ENCODE results near the gene ETS1.

DNA sequence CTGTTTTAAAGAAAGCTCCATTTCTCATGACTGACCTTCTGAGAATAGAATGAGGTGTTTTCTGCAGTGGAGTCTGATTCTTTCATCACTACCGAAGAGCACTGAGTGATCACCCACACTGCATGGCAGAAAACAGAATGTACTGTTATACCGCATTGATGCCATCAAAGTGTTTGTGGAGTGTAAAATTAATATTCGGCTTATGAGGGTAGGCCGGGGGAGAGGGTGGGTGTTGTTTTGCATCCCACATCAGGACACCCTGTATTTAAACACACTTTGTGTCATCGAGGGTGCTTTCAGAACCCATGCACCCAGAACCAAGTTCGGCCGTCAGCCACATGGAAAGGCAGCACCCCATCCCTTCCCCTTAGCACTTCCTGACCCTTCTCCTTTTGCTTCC lies 41.3 kb upstream of the ETS1 start:
- TF ChIP-seq, protein P1, sequence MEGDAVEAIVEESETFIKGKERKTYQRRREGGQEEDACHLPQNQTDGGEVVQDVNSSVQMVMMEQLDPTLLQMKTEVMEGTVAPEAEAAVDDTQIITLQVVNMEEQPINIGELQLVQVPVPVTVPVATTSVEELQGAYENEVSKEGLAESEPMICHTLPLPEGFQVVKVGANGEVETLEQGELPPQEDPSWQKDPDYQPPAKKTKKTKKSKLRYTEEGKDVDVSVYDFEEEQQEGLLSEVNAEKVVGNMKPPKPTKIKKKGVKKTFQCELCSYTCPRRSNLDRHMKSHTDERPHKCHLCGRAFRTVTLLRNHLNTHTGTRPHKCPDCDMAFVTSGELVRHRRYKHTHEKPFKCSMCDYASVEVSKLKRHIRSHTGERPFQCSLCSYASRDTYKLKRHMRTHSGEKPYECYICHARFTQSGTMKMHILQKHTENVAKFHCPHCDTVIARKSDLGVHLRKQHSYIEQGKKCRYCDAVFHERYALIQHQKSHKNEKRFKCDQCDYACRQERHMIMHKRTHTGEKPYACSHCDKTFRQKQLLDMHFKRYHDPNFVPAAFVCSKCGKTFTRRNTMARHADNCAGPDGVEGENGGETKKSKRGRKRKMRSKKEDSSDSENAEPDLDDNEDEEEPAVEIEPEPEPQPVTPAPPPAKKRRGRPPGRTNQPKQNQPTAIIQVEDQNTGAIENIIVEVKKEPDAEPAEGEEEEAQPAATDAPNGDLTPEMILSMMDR (IDR thresholded peaks at IDR 0.05; ENCODE audit: poor library complexity), result no peak
- TF ChIP-seq EZH2 (IDR thresholded peaks at IDR 0.05; ENCODE audit: borderline replicate concordance) (no peak), EZH2phosphoT487 (IDR thresholded peaks at IDR 0.05; ENCODE audit: low read depth, severe bottlenecking, unreplicated experiment) (no peak)
